GM10266 (cell line): ENCODE results near the gene COL9A3.

Experiments used
- DNase-seq: peaks from one replicate; pipeline ENCODE4 v3.0.0; 2012; ENCODE audit errors: extremely low spot score
- CTCF ChIP-seq: IDR thresholded peaks from 2 replicates; pipeline ENCODE4 v1.5.1; 2012; ENCODE audit warnings: mild to moderate bottlenecking, low read depth; ENCODE audit not compliant: control insufficient read depth, insufficient read depth; ENCODE audit errors: missing control alignments

The COL9A3 gene

GRCh38 chr20:62828051-62828450 is 11.2 kb downstream of the COL9A3 start:
- TF ChIP-seq CTCF: no peak
- DNase-seq: peak; percentile 16

- DNase-seq: no peak
- TF ChIP-seq CTCF: no peak
Measured at GRCh38 chr20:62828511-62829230, 11.8 kb downstream of the COL9A3 start.

GRCh38 chr20:62829231-62830230 is 12.7 kb downstream of the COL9A3 start:
- TF ChIP-seq CTCF: no peak
- DNase-seq: no peak

GRCh38 chr20:62830251-62830650 is 13.4 kb downstream of the COL9A3 start:
- no peak for DNase-seq
- no peak for TF ChIP-seq CTCF

- no peak for TF ChIP-seq CTCF
- DNase-seq: no peak
Measured at GRCh38 chr20:62830821-62831220, 14.0 kb downstream of the COL9A3 start.

GRCh38 chr20:62831361-62831788 is 14.5 kb downstream of the COL9A3 start:
- TF ChIP-seq CTCF: no peak
- DNase-seq: no peak
